ENCODE measurements around the gene FAM120B.

The FAM120B gene

GRCh38 chr6:170286934-170287265 is 19.7 kb upstream of the FAM120B start:
- DNase-seq (ENCODE audit: low read depth), result no peak

GRCh38 chr6:170287371-170287876 is 19.1 kb upstream of the FAM120B start:
- DNase-seq (ENCODE audit: low read depth), result no peak

DNA sequence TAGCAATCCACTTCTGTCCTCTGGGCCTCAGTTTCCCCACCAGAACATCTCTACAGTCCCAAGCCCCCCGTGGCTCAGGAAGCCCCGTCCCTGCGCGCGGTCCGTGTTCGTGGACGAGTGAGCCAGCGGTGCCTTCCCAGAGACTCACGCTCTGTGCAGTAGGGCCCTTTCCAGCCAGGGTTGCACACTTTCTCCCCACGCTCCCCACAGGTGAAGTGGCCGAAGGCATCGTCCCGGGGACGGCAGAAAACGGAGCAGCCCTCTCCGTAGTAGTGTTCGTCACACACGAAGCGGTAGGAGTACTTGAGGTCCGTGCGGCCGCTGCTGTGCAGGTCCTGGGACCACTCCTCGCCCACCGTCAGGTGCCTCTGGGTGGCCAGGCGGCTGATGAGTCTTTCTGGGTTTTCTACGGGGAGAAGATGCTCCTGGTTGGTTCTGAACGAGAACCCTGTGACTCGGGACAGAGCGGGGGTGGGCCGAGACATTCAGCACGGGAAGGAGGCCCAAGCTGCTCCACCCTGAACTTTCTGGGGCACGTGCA is 18.4 kb upstream of the FAM120B start:
- DNase-seq (ENCODE audit: low read depth), result no peak

GRCh38 chr6:170288852-170289179 is 17.7 kb upstream of the FAM120B start:
- DNase-seq (ENCODE audit: low read depth), result no peak

- DNase-seq (ENCODE audit: low read depth), result no peak
Observed at GRCh38 chr6:170289180-170289931, 17.2 kb upstream of the FAM120B start.

GRCh38 chr6:170289951-170290295 is 16.6 kb upstream of the FAM120B start:
- no peak for DNase-seq (ENCODE audit: low read depth)

DNA sequence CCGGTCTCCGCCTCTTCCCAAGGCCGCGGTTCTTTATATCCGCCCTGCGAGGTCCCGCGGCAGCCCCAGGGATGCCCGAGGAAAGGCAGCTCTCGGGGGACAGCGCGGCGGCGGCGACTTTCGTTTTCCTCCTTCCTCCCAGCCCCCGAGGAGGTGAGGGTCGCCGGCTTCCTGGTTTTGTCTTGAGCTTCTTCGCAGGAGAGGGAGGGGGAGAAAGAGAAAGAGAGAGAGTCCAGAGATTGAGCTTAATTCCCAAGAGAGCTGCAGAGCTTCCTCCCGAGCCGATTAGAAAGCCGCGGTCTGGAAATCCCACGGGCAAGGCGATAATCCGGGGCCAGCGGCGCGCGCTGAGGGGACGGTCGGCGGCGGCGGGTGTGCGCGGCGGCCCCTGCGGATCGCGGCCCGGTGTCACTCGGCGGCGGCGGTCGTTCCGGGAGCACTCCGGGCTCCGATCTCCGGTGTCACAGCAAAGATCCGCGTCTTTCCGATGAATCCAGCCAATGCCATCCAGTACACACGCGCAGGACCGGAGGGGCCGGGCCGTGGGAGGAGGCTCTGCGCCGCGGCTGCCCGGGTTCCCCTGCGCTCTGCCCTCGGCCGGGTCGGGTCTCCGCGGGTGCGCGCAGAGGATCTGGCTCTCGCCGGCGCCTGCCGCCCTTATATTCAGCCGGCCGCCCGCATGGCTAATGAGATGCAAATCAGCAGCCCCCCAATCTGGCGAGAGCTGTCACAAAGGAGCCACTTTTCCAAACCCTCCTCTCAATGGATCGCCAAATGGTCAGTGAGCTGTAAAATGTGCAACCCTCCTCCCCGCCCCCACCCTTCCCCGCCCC is 16.0 kb upstream of the FAM120B start, which contains the start of gene DLL1:
Gene DLL1 (minus strand): TSS at position 783 of the 833 bp plus-strand sequence. CDS start 939 bp downstream, outside the sequence.
- DNase-seq (ENCODE audit: low read depth), result no peak

DNA sequence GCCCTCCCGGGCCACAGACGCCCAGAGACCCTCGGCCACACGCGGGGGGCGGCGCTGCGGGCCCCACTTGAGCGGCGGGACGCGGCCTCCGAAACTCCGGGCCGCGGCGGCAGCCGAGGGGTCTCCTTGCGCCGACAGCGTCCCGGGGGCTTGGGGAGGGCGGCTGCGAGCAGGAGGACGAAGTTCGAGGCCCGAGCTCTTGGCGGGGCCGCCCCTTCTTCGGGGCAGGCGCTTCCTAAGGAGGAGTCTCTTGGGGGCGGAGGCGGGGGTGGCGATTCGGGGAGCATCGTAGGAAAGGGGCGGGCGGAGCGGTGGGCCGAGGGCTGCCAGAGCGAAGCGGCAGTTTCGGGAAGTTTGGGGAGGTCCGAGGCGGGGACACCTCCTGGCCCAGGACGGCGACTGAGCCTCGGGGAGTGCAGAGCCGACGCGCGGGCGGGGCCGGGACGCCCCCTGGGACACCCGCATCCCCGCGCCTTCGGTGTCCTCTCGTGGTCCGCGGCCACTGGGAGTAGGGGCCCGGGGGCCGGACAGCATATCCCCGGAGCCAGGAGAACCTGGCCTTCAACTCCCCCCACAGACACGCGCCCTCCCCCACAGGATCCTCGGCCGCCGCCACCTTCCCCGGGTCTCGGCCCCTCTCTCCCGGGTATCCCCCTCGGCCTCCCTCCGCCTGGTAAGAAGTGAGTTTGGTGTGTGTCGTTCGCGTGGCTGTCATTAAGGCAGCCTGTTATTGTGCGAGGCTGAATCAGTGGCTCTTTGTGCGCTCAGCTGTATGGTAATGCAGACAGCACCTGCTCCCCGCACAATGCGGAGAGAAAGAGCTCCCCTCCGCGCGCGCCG is 15.1 kb upstream of the FAM120B start:
- DNase-seq (ENCODE audit: low read depth), result no peak

DNA sequence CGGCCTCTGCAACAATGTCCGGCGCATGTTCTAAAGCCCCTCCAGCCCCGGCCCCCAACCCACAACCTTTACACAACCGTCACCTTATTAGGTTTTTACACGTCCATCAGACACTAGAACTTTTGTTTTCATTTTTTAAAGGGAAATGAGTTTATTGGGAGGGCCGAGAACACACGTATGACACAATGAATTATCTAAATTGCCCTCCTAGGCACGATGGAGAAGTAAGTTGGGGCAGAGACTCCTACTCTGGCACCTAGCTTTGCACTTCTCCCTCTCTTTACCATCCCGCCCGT is 14.5 kb upstream of the FAM120B start:
- DNase-seq (ENCODE audit: low read depth), result no peak

- no peak for DNase-seq (ENCODE audit: low read depth)
Observed at GRCh38 chr6:170292407-170293158, 14.0 kb upstream of the FAM120B start.

DNA sequence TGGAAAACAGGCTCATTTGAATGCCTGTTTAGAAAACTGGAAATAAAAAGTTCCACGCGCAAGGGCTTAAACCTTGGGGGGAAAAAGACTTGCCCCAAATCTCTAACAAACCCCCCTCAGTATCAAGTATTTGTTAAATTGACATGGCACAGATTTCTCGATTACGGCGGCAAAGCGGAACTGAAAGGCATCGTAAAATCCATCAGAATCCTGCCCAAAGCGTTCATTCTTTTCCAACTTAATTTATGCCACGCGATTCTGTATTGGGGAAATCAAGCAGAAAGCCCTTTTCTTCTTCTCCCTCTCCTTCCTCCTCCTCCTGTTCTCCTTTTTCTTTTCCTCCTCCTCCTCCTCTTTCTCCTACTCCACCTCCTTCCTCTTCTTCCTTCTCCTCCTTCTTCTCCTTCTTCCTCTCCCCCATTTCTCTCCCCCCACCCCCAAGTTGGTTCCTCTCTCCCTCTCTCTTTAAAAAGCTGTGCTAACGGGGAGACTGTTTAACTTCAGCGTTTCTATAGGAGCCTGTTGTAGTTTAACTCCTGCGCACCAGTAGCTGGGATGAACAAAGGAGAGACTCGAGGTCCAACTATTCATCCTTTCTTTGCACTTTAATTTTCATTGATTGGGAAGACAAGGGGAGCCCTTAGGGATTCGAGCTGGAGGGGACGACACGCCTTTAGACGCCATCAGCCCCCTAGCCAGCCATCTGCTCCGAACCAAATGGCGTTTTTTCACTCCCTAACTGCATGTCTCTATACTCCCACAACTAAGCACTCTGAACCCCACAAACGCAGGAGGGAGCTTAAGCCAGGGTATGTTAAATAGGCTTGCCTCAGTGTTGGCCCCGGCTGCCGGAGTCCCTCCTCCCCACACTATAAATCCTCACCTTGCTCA is 13.0 kb upstream of the FAM120B start:
- DNase-seq (ENCODE audit: low read depth), result no peak

DNA sequence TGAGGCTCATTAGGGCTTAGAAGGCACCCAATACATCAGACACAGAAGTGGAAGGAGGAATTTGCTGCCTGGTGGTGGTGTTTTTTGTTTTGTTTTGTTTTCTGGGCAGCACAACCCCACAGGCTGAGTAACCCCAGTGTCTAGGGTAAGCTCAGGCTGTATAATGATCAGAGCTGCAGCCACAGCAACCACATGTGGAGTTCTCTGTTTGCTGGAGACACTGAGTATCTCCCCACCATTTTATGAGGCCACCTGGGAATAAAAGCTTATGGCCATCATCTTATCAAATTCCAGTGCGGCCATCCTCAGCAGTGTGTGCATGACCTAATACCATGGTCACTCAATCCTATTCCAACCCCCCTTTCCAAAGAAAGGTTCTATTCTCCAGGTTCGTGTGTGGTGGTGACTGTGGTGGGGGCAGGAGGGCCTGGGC is 12.2 kb upstream of the FAM120B start:
- no peak for DNase-seq (ENCODE audit: low read depth)

GRCh38 chr6:170294813-170295509 is 11.6 kb upstream of the FAM120B start:
- no peak for DNase-seq (ENCODE audit: low read depth)

DNA sequence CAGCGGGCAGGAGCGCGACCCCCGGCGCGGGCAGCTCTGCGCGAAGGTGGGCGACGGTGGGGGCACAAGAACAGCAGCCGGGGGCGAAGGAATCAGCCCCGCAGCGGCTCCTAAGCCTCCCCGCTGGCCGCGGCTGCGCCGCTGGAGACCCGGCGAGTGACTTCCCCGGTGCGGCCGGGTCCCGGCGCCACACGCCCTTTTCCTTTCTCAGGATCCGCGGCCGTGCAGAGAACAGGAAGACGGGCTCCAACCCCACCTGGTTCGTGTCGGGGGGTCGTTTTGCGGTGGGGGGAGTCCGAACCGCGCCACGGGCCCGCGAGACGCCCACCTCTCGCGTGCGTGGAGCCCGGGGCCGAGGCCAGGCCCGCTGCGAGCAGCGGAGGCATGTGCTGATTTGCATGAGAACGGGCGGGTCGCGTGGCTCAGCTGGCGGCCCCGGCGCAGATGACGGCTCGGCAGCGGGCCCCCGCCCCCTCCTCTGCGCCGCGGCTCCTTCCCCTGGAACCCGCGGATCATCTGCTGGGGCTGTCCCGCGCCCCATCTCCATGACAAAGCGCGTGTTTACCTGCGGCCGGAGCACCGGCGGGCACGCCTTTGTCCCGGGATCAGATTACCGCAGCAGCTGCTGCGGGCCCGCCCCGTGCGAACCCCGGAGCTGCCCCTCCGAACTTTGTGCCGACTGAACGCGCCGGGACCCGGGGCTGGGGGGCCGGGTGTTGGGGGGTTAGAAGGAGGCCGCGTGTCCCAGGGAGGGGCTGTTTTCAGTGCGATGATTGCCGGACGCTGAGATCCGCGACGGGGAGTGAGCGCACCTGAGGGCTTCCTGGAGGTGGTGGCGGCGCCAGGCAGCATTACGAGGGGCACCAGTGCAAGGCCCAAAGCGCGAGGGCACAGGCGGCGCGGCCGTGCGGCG is 10.8 kb upstream of the FAM120B start:
- DNase-seq (ENCODE audit: low read depth), result no peak

GRCh38 chr6:170296423-170296745 is 10.2 kb upstream of the FAM120B start:
- DNase-seq (ENCODE audit: low read depth), result no peak

DNA sequence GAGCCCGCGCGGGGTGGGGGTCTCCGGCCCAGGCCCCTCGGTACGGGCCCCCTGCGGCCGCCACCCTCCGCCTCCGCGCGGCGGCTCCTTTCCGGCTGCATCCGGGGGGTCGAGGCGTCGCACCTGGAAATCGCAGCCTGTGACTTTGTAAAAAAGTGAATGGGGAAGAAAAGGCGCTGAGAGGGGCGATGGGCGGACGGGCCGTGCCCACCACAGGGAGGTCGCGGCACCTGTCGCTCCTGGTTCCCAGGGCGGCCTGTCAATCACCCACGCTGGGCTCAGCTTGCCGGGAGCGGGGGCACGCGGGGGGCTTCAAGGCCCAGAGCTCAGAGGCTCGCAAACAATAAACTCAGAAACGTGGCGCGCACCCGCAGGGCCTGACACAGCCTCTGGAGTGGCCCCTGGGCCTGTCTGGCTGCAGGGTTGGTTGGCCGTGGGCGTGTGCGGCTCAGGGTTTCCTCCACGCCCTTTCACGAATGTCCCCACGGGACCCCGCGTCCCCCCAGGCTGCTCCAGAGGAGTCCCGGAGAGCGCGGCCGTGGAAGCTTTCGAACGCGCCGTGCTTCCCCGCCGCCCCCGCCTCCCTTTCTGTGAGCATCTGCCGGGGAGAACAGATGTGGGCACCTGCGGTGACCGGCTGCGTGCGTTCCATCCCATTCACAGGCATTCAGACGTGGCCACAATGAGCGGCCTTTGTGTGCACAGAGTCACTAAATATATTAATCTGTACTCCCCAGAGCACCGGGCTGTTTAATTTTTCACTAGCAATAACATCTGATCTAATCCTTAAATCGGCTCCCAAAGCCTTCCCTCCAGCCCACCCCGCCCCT is 9.6 kb upstream of the FAM120B start:
- DNase-seq (ENCODE audit: low read depth), result no peak

GRCh38 chr6:170297576-170298330 is 8.8 kb upstream of the FAM120B start:
- DNase-seq (ENCODE audit: low read depth), result no peak

All from activated T-helper 9 cell treated with anti-CD3 and anti-CD28 coated beads, Interleukin-2, amount 50 U/mL, for 16 hours (primary cell).